Measurements from ENCODE around the gene CPD. TPM values are rescaled to one million over a fixed set of nuclear protein-coding genes. Genes with fewer than 3 reads are reported as not detected.
"Not testable (repeated sequence)": the region's sequence is repeated elsewhere in the genome, so short reads cannot be mapped to it uniquely, and the experiment has no call there.

Gene CPD
- total and polyA plus RNA-seq, 7 donors = 3.9 to 99.5 (median 33.7) TPM

GRCh38 chr17:30415491-30415890, 36.8 kb downstream of the CPD start:
- Histone ChIP-seq H3K36me3 (peaks cover 0 to 1% (median 0%) of the 10 kb centered on the region in 4 donors), H3K4me1 (peaks cover 0 to 5% (median 0%) of the 10 kb centered on the region in 4 donors), H3K27me3 (no peaks in the 10 kb centered on the region), H3K27ac (no peak overlapping the region), H3K9me3 (no peaks in the 10 kb centered on the region), H3K4me3 (no peak overlapping the region)
- TF ChIP-seq POLR2AphosphoS5 (IDR thresholded peaks at IDR 0.05) (no peak), POLR2A (IDR thresholded peaks at IDR 0.05) (no peak), EP300 (IDR thresholded peaks at IDR 0.05) (no peak), CTCF (IDR thresholded peaks at IDR 0.05) (no peak)
- intact Hi-C loops (cut with DNase I) = no loop called here
- no peak for DNase-seq

GRCh38 chr17:30418070-30418469, 39.3 kb downstream of the CPD start:
- H3K4me1 ChIP-seq; DNase-seq; H3K9me3 ChIP-seq; H3K27ac ChIP-seq; H3K27me3 ChIP-seq; H3K4me3 ChIP-seq; intact Hi-C loops (cut with DNase I): not testable (repeated sequence)
- H3K36me3 ChIP-seq = peaks cover 0 to 24% (median 2%) of the 10 kb centered on the region in 4 donors
- 98 to 100% methylated on average over 1 of the region's 1 CpG for WGBS, 2 donors

GRCh38 chr17:30421592-30421991, 42.9 kb downstream of the CPD start:
- Histone ChIP-seq H3K27ac (no peak overlapping the region), H3K4me1 (no peaks in the 10 kb centered on the region), H3K4me3 (no peak overlapping the region), H3K36me3 (peaks cover 0 to 47% (median 4%) of the 10 kb centered on the region in 4 donors), H3K27me3 (no peaks in the 10 kb centered on the region), H3K9me3 (no peaks in the 10 kb centered on the region)
- no peak for DNase-seq
- intact Hi-C loops (cut with DNase I) = no loop called here
- TF ChIP-seq POLR2A (IDR thresholded peaks at IDR 0.05) = no peak
- TF ChIP-seq POLR2AphosphoS5 (IDR thresholded peaks at IDR 0.05) = no peak
- no peak for TF ChIP-seq EP300 (IDR thresholded peaks at IDR 0.05)
- TF ChIP-seq CTCF (IDR thresholded peaks at IDR 0.05) = no peak
- 93 to 94% methylated on average over 4 of the region's 4 CpGs for WGBS, 2 donors

- Histone ChIP-seq H3K4me1 (no peaks in the 10 kb centered on the region), H3K27me3 (no peaks in the 10 kb centered on the region), H3K27ac (no peak overlapping the region), H3K4me3 (no peak overlapping the region), H3K9me3 (no peaks in the 10 kb centered on the region), H3K36me3 (peaks cover 0 to 49% (median 4%) of the 10 kb centered on the region in 4 donors)
- no peak for DNase-seq
- TF ChIP-seq POLR2AphosphoS5 (IDR thresholded peaks at IDR 0.05) (no peak), POLR2A (IDR thresholded peaks at IDR 0.05) (no peak), CTCF (IDR thresholded peaks at IDR 0.05) (no peak), EP300 (IDR thresholded peaks at IDR 0.05) (no peak)
- intact Hi-C loops (cut with DNase I) = no loop called here
Measured at GRCh38 chr17:30422171-30422570, 43.4 kb downstream of the CPD start.

GRCh38 chr17:30424471-30424870, 45.7 kb downstream of the CPD start:
- Histone ChIP-seq H3K4me3 (no peak overlapping the region), H3K27me3 (no peaks in the 10 kb centered on the region), H3K27ac (no peak overlapping the region), H3K36me3 (peaks cover 0 to 61% (median 4%) of the 10 kb centered on the region in 4 donors), H3K9me3 (no peaks in the 10 kb centered on the region), H3K4me1 (peaks cover 0 to 7% (median 7%) of the 10 kb centered on the region in 4 donors)
- no peak for DNase-seq
- intact Hi-C loops (cut with DNase I) = no loop called here
- 94 to 98% methylated on average over 2 of the region's 2 CpGs for WGBS, 2 donors
- no peak for TF ChIP-seq EP300 (IDR thresholded peaks at IDR 0.05)
- no peak for TF ChIP-seq POLR2A (IDR thresholded peaks at IDR 0.05)
- no peak for TF ChIP-seq CTCF (IDR thresholded peaks at IDR 0.05)
- TF ChIP-seq POLR2AphosphoS5 (IDR thresholded peaks at IDR 0.05) = no peak

Measured in sigmoid colon (tissue), 7 donors.